Bronchial epithelial cell (primary cell): Measurements from ENCODE around the gene TXNRD2. TPM values are rescaled to one million over a fixed set of nuclear protein-coding genes. Genes with fewer than 3 reads are reported as not detected.
"Not testable (repeated sequence)": the region's sequence is repeated elsewhere in the genome, so short reads cannot be mapped to it uniquely, and the experiment has no call there.

Source experiments
- DNase-seq: peaks from one replicate; pipeline ENCODE4 v3.0.0-alpha.2; 2010; ENCODE audit warnings: low read depth
- FAIRE-seq: peaks from 2 replicates; lab custom pipeline; 2011; peaks lifted over from hg19 to GRCh38; lab: Jason Lieb, UNC
- H3K27me3 ChIP-seq: 2 replicates; pipeline ENCODE4 v1.5.1; 2011; ENCODE audit warnings: low read length; ENCODE audit not compliant: control insufficient read depth, insufficient read depth
- H3K36me3 ChIP-seq: 2 replicates; pipeline ENCODE4 v1.5.1; 2011; ENCODE audit warnings: low read length; ENCODE audit not compliant: control insufficient read depth, insufficient read depth
- H3K4me3 ChIP-seq: 2 replicates; pipeline ENCODE4 v1.5.1; 2011; ENCODE audit warnings: mild to moderate bottlenecking, low read depth, low read length, control low read depth
- CTCF ChIP-seq: IDR thresholded peaks from 2 replicates; pipeline ENCODE4 v1.5.1; 2011; ENCODE audit warnings: mild to moderate bottlenecking, moderate library complexity, low read length, control low read depth, inconsistent platforms; ENCODE audit not compliant: insufficient read depth, severe bottlenecking
- total RNA-seq: library from RNA; depleted of rRNA; stranded (reverse); fragments of >200 nt; gene quantifications from 2 replicates; pipeline ENCODE4 v1.2.1, GENCODE V29; 2014

Gene TXNRD2
- total RNA-seq, 1 donor from 2014 or later, result 12.9 TPM

GRCh38 chr22:19929586-19930550, 11.8 kb downstream of the TXNRD2 start:
- no peak overlapping the region for H3K4me3 ChIP-seq
- no peaks in the 10 kb centered on the region for H3K36me3 ChIP-seq
- no peak for TF ChIP-seq CTCF
- no peaks in the 10 kb centered on the region for H3K27me3 ChIP-seq
- DNase-seq, result no peak
- FAIRE-seq, result no peak

GRCh38 chr22:19928207-19928606, 13.4 kb downstream of the TXNRD2 start:
- no peak for TF ChIP-seq CTCF
- no peak overlapping the region for H3K4me3 ChIP-seq
- FAIRE-seq, result no peak
- DNase-seq, result no peak
- H3K36me3 ChIP-seq, result no peaks in the 10 kb centered on the region
- H3K27me3 ChIP-seq, result no peaks in the 10 kb centered on the region

GRCh38 chr22:19927696-19928095, 13.9 kb downstream of the TXNRD2 start:
- DNase-seq (no peak), FAIRE-seq (no peak)
- H3K4me3 ChIP-seq, result no peak overlapping the region
- no peaks in the 10 kb centered on the region for H3K36me3 ChIP-seq
- no peaks in the 10 kb centered on the region for H3K27me3 ChIP-seq
- no peak for TF ChIP-seq CTCF

- not testable (repeated sequence) for DNase-seq, H3K36me3 ChIP-seq, H3K27me3 ChIP-seq, FAIRE-seq, H3K4me3 ChIP-seq
These were observed 15.6 kb downstream of the TXNRD2 start for GRCh38 chr22:19926028-19926427.

GRCh38 chr22:19923914-19924513, 17.6 kb downstream of the TXNRD2 start:
- H3K27me3 ChIP-seq, result no peaks in the 10 kb centered on the region
- FAIRE-seq (no peak), DNase-seq (no peak)
- H3K36me3 ChIP-seq, result no peaks in the 10 kb centered on the region
- no peak for TF ChIP-seq CTCF
- H3K4me3 ChIP-seq, result no peak overlapping the region

- TF ChIP-seq CTCF, result no peak
- no peak for DNase-seq
- FAIRE-seq, result no peak
- Histone ChIP-seq H3K4me3 (no peak overlapping the region), H3K36me3 (peaks cover 5% of the 10 kb centered on the region), H3K27me3 (no peaks in the 10 kb centered on the region)
These were observed 20.0 kb downstream of the TXNRD2 start for GRCh38 chr22:19921544-19922081.
